SK-N-MC (cell line): ENCODE measurements around the gene ARHGAP22.

Source experiments
- EZH2 ChIP-seq: fragments of 200-600 bp; sonication (generic); IDR thresholded peaks from one replicate; pipeline ENCODE4 v1.6.1; 2017; ENCODE audit warnings: antibody characterized with exemption
- FOXP2 ChIP-seq: optimal IDR thresholded peaks from 2 replicates; pipeline ENCODE3; 2011; ENCODE audit warnings: mild to moderate bottlenecking, moderate library complexity; ENCODE audit not compliant: insufficient read depth; ENCODE audit errors: extremely low read length, control extremely low read depth
- POLR2AphosphoS5 ChIP-seq: IDR thresholded peaks from 2 replicates; pipeline ENCODE4 v1.6.1; 2012; ENCODE audit warnings: mild to moderate bottlenecking, low read depth, low read length, borderline replicate concordance

DNA sequence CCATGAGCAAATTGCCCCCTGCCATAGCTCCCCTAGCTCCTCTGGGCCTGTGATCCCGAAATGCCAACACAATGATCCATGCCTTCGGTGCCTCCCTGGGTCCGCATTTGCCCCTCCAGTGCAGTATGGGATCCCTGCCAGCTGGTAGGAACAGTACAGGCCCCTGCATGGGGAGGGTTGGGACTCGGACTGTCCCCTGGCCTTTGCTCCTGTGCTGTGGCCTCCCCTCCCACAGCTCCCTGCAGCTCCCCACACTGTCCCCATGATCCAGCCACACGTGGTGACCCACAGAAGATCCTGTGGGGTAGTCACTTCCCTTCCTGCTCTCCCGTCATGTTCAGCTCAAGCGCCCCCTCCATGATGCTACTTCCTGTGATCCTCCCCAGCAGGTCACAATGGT is 158.1 kb downstream of the ARHGAP22 start:
- TF ChIP-seq EZH2 (no peak), POLR2AphosphoS5 (no peak), FOXP2 (no peak)
